Activated CD4-positive, alpha-beta T cell treated with anti-CD3 and anti-CD28 coated beads, Interleukin-2, Interleukin-6, amounts not matched to agents 100 ng/mL and 50 ng/mL, durations not matched to agents 16 hours and 8 hours (primary cell): ENCODE results near the gene MED20.
A peak's percentile ranks its signal among the peaks of the same experiment; 100 is the strongest.

Experiments
- DNase-seq: peaks from one replicate; pipeline ENCODE4 v3.0.0-alpha.2; 2020

The MED20 gene

GRCh38 chr6:41900861-41901260 lies 20.1 kb downstream of the MED20 start:
- no peak for DNase-seq

- no peak for DNase-seq
These were observed 24.7 kb downstream of the MED20 start for GRCh38 chr6:41896281-41896680.

GRCh38 chr6:41895300-41896233 lies 25.4 kb downstream of the MED20 start, which contains the start of gene USP49:
Gene USP49 (minus strand): TSS chr6:41895375. CDS start chr6:41806983, 88,392 bp downstream.
- peak; percentile 92 for DNase-seq

GRCh38 chr6:41894366-41895299 lies 26.3 kb downstream of the MED20 start:
- peak; percentile 10 for DNase-seq

GRCh38 chr6:41892921-41893564 lies 27.9 kb downstream of the MED20 start:
- DNase-seq, result no peak

GRCh38 chr6:41887331-41887751 lies 33.6 kb downstream of the MED20 start:
- DNase-seq, result no peak

- DNase-seq, result no peak
These were observed 35.0 kb downstream of the MED20 start for GRCh38 chr6:41885930-41886329.

- no peak for DNase-seq
These were observed 36.0 kb downstream of the MED20 start for GRCh38 chr6:41884957-41885356.

GRCh38 chr6:41881506-41881905 lies 39.4 kb downstream of the MED20 start:
- no peak for DNase-seq

GRCh38 chr6:41878961-41879405 lies 42.0 kb downstream of the MED20 start:
- DNase-seq, result no peak

- DNase-seq, result no peak
These were observed 42.7 kb downstream of the MED20 start for GRCh38 chr6:41878246-41878645.

GRCh38 chr6:41877051-41877680 lies 43.8 kb downstream of the MED20 start:
- DNase-seq, result no peak

- no peak for DNase-seq
These were observed 46.2 kb downstream of the MED20 start for GRCh38 chr6:41874741-41875140.

GRCh38 chr6:41872147-41872546 lies 48.8 kb downstream of the MED20 start:
- no peak for DNase-seq

GRCh38 chr6:41871691-41872090 lies 49.2 kb downstream of the MED20 start:
- DNase-seq, result no peak

- DNase-seq, result no peak
These were observed 61.6 kb downstream of the MED20 start for GRCh38 chr6:41859356-41859755.

GRCh38 chr6:41858703-41859102 lies 62.2 kb downstream of the MED20 start:
- no peak for DNase-seq
